ENCODE data around the gene ATP11C.

ATP11C gene

DNA sequence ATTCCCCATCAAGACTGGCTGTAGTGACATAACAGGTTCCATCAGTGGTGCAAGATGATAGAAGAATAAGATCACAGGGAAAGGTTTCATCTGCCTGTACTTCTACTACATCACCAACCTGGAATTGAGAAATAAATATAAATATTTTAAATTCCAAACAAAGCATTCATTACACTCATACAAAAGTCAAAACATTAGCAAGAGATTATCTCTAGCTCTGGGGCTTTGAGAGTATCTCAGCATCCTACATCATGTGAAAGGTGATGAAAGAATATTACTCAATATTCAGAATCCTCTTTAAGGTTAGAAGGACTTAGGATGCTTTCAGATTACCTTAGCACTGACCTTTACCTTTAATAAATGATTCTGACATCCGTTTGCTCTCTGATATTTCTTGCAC lies 128.4 kb downstream of the ATP11C start:
- no peak for DNase-seq (ENCODE audit: low read depth, low spot score)

DNA sequence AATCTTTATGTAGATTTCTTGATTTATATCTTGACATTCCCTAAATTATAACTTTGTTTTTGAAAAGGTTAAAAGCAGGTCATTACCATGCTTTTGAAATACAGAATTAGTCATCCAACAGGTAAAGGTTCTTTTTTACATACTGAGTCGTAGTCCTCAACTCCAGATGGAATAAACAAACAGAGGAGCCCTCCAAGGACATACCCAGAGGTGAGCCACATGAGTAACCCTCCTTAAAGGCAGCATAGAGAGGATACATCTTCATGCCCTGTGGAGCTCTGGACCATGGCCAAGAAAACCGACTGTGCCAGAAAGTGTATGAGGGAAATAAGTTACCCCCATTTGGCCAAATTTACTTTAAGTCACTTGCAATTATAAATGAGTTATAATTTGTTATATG lies 129.6 kb downstream of the ATP11C start:
- DNase-seq (ENCODE audit: low read depth, low spot score): no peak

DNA sequence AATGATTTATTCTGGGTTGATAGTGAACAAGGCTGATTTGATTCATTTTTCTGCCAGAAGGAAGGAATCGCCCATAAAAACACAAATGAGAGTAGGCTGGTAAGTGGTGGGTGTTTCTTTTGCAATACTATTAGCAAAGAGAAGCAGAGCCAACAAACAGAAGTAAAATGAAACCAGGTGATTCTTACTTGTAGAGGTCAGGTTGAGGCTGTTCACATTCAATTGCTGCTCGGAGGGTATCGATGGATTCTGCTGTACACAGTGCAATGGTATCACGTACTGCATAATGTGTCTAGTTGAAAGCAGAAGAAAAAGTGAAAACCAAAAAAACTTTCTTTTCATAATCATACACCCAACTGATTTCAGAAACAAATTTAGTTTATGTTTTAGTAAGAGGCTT lies 130.8 kb downstream of the ATP11C start:
- DNase-seq (ENCODE audit: low read depth, low spot score): no peak

DNA sequence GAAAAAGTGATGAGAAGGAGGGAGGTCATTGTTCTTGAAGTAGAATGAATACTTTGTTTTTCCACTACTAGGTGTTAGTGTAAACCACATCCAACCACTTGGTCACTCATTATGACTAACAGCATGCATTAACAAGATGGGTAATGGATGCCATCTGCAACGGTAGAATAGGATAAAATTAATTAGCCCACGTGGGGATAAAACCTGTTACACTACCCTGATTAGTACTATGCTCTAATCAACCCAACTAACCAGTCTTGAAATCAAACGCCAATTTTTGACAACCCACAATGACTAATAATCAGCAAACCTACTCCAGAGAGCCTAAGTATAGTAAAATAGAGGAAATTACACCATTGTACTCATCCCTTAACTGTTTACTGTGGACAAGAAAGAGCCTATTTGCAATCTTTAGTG lies 131.4 kb downstream of the ATP11C start:
- no peak for DNase-seq (ENCODE audit: low read depth, low spot score)

DNA sequence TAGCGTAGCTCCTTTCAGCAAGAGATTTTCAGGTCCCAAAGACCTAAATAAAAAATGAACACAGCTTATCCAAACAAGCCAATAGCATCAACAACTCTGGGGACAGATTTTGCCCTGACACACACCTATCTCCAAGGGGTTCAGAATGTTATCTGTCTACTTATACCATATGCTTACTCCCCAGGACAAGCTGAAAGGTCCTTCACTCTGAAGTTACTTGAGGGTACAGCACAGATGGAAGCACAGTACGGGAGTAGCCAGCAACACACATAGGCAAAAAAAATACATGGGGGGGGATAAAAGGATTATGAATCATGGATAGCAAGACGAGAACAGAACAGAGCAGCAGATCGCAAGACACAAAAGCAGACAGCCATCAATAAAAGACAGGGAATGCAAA lies 134.2 kb downstream of the ATP11C start:
- no peak for DNase-seq (ENCODE audit: low read depth, low spot score)

DNA sequence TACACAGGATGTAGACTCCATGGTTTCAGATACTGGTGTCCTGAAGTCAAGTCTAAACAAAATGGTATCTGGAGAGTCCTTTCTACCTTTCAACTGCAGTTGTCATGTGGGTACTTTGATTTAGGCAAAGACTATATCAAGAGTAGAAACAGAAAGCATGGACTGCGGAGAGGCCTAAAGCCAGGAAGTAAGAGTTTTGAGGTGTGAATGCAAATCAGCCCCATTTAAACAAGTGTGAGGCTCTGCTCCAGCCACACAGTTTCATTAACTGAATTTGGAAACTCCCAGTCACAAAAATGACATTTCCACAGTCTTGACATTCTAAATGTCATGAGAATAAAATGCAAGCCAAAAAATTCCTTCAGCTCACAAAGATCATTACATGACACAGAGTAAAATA lies 137.7 kb downstream of the ATP11C start:
- no peak for DNase-seq (ENCODE audit: low read depth, low spot score)

DNA sequence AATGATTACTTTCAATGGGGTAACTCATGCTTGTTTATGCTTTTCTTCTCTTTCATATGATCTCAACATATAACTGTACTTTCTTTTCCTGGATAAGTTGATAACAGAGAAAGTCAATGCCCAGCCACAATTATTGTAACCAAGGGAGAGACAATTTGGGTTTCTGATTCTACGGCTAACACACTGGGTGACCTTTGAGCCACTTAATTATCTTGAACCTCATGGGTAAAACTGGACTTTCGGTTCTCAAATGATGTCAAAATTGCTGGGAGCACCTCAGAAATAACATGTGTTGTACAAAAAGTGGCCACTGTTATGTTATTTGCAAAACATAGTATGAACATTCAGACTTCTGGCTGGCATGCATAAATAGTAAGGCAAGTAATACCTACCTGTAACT lies 145.3 kb downstream of the ATP11C start:
- no peak for DNase-seq (ENCODE audit: low read depth, low spot score)

DNA sequence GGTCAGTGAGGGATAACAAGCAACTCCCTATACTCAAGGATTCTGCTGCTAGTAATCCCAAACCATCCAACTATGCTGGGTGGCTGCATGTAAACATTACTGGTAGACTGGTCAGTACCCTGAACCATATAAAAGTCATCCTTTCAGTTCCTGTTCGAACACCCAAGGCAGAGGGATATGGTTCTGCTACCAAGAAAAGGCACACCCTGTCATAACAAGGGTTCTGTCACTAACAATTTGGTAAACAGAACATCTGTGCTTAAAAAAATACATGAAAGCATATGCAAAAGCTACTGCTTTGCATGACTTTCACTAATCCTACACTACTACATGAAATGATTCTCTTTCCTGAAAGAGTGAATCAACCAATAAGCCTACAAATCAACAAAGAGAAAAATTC lies 148.0 kb downstream of the ATP11C start:
- DNase-seq (ENCODE audit: low read depth, low spot score): no peak

DNA sequence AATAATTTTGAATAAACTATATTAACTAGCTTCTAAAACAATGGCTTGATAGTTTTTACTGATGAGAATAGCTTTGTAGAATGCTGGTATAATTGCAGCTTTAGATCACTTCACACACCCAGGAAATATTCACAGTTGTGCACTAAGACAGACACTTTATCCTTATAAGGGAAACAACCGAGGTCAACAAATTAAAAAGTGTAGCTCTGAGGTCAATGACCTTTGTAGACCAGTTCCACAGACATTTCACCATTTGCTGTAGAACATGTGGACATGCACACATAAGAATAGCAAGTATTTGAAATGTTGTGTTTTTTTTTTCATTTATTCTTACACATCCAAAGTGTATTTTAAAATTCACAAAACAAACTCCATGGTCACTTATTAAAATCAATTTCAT lies 148.9 kb downstream of the ATP11C start:
- DNase-seq (ENCODE audit: low read depth, low spot score): no peak

DNA sequence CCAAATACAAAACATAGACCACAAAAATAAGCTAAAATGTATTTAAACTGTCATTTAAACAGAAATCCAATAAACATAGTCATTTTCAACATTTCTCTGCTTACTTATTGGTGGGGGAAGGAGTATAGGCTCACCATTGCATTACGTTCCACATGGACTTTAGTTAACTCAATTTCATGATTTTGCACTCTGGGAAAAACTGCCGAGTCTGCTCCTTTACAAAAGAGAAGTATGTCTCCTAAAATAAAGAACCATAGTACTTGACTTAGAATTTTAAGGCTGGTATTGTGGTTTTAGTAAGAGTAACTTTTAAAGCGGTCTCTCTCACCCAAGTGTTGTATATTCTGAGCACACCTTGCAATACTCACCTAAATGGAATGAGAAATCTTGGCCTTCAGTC lies 149.8 kb downstream of the ATP11C start:
- no peak for DNase-seq (ENCODE audit: low read depth, low spot score)

DNA sequence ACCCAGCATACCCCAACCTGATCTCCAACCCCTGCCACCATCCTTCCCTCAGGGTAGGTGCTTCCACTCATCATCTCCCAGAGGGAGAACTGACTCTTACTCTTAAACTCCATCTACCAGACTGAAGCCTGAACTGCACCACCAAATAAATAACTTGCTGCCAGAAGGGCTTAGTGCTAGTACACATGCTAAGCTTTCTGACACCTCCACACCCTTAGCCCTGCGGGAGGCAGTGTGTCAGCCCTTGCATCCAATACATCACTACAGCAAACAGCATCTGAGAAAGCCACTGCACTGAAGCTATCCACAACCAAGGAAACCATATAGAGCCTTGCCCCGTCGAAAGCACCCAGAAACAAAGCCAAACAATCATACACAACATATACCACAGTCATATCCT lies 156.3 kb downstream of the ATP11C start:
- no peak for DNase-seq (ENCODE audit: low read depth, low spot score)

DNA sequence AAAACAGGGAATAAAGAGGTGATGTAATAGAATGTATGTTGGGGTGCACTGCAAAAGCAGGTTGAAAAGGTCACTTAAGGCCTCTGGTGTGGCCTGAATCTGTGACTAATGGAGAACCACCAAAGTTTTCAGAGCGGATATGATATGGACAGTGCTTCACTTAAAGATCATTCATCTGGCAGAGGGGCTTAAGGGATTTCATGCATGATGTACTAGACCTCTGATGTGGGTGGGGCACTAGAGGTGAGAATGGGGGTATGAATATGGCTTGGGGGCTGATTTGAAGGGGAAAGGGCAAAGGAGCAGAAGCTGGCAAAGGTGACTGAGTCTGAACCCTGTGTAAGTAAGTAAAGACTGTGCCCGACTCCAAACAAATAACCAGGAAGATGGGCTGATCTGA lies 162.5 kb downstream of the ATP11C start:
- DNase-seq (ENCODE audit: low read depth, low spot score): no peak

DNA sequence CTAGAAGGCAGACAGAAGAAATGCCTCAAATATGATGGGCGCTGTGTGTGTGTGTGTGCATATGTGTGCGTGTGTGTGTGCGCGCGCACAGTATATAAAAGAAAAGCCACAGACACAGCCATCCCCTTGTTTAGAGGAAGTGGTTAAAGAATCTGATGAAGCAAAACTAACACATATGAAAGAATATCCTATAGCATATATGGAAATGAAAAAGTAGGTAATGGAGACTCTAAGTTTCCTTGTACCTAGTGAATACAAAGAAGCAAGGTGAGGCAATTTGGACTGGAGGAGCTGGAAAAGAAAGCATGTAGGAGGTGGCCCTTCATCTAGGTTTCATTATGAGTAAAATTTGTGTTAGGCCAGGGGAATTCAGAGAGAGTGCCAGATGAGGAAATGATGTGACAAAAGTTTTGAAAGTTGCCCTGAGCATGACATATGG lies 166.3 kb downstream of the ATP11C start:
- no peak for DNase-seq (ENCODE audit: low read depth, low spot score)

DNA sequence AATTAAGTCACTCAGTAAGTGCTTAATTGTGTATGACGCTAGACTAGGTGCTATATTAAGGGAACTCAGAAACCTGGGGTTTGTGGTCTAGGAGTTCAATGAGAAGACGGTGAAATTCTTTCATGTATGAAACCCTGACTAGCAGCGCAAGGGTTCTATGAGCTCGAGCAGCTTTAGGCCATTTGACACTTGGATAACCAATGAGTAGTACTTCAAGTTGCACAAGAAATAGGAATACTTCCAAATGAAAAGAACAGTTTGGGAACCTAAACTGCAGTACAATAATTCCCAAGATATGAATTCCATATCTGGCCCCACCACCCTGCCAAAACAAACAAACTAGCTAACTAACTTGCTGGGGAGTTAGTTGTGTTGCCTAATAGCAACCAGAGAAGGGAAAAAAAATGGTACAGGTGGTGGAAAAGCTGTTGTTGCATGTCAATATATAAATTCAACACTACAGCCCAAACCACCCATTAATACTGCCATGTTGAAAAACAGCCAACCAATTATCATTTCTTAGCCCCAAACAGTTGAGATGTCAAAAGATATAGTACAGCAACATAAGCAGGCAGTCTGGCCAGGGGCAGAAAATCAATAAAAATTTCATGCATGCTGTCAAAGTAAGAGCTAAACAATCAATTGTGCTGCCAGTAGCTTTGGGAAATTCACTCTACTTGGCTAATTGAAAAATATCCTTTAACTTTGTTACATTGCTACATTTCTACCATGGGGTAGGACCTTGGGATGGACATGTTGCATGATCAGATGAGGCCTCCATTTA lies 170.3 kb downstream of the ATP11C start:
- DNase-seq (ENCODE audit: low read depth, low spot score): no peak

DNA sequence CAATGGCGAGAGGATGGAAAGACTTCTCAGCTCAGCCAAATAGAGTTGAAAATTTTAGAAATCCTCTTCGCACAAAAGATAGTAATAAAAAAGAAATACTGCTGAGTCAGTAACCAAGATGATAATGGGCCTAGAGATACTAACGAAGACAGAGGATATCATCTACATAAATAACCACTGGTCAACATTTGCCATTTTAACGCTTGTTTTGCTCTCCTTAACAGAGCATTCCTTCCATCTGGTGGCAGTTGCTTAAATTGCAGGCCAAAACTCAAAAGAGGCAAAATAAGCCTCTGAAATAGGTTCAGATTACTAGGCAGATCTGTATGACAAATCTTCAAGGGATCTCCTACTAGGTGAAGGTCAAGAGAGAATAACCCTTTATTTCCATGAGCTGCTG lies 173.2 kb downstream of the ATP11C start:
- DNase-seq (ENCODE audit: low read depth, low spot score): peak; percentile 38

DNA sequence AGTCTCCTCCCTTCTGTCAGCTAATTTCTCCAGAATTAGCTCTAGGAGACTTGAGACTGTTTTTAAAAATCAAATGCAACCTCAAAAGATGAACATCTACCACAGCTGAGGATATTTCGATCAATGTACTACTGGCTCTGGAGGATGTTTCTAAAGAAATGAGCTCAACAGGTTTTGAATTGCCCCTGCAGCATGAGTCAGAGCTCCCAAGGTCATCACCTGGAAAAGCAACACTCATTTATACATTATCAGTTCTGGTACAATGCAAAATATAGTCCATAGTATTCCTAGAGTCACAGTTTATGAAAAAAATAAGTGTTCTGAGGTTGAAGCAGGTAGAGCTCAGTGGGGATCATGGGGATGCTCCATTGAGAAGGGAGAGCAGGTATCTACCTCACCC lies 174.0 kb downstream of the ATP11C start:
- no peak for DNase-seq (ENCODE audit: low read depth, low spot score)

DNA sequence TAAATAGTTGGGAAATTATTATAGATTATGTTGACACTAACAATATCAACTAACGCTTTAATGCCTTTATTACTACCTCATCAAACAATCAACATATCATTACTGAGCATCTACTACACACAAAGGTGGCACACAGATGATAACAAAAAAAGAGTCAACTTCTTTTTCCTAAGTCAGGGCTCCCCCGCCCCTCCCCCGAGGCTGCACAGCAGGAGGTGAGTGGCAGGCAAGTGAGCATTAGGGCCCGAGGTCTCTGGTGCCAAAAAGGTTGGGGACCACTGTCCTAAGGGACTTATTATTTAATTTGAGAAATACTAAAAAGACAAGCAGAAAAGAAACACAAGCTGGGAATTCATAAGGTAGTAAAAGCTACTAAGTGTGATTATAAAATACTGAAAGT lies 174.6 kb downstream of the ATP11C start:
- DNase-seq (ENCODE audit: low read depth, low spot score): no peak

DNA sequence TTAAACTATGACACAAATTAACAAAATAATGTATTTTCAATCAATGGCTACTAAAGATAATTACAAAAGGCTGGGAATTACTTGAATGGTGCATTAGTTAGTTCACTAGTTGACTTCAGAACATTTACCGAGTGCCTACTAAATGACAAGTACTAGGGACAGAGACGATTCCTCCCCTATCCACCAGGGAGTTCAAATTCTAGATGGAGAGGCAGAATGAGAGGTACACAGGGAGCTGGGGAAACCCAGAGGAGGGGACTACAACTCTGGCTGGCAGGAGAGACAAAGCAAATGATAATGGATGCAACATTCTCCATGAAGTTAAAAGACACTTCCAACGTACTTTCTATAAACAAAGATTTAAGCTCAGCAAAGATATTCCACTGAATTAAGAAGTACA lies 181.8 kb downstream of the ATP11C start:
- no peak for DNase-seq (ENCODE audit: low read depth, low spot score)

DNA sequence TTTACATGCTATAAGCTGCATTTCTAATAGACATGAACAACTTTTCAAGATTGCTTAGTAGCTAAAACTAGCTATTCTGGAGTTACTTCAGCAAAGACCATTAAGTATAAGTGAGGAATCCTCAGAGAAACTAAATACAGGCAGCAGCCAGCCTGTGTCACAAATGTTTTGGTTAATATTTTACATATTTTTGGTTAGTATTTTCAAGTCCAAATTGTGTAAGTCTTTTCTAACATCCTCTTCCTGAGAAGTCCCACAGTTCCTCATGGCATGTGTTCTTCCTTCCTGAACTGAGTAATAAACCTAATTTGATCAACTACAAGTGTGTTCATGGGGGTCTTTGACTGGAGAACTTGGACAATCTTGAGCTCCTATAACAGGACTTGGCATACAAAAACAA lies 182.5 kb downstream of the ATP11C start:
- no peak for DNase-seq (ENCODE audit: low read depth, low spot score)

DNA sequence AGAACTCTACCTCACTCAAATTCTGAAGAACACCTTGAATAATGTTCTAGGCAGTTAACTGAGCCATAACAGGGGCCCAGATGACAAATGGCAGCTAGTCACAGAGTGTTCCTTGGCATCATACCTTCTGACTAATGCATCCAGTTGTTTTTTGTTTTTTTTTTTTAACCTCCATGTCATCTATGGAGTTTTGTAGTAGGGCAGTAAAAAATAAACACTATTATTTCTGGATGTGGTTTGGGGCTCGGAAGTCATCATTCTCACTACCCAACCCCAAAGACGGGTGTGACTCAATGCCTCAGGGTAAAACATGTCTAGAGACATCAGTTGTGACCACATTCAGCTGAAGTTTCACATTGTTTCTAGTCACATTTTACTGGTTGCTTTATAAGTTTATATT lies 193.7 kb downstream of the ATP11C start:
- DNase-seq (ENCODE audit: low read depth, low spot score): peak; percentile 52

DNA sequence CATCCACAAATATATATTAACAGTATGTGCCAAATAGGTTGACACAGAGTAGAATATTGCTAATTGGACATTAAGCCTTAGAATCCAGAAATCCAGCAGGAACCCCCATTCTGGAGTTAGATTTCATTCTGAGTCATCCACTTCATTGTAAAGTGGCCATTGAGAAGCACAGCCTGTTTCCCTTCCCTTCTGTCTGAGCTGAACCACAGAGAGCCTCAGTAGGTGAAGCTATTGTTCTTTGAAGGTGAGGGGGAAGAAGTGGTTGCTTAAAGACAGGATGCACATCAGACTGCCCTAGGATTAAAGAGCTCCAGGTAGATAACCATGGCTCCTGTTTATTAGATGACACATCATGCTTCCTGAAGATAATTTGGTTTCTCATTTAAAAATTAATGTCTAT lies 194.3 kb downstream of the ATP11C start:
- peak; percentile 41 for DNase-seq (ENCODE audit: low read depth, low spot score)

DNA sequence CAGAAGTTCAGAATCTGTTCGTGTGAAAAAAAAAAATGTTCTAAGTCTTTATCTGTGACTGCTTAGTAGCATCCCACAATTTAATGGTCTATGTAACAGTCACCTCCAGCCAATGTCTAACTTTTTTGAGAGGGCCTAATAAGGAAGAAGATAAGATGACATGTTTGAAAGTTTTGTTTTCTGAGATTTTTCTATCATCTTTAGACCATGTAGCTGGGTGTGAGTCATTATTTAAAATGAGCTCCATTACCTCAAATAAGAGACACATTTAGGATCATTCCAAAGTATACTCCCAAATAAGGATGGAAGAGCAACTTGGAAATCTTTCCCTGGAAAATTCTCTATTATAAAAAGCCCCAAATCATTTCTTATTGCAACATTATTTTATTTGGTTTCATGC lies 196.7 kb downstream of the ATP11C start:
- DNase-seq (ENCODE audit: low read depth, low spot score): no peak

DNA sequence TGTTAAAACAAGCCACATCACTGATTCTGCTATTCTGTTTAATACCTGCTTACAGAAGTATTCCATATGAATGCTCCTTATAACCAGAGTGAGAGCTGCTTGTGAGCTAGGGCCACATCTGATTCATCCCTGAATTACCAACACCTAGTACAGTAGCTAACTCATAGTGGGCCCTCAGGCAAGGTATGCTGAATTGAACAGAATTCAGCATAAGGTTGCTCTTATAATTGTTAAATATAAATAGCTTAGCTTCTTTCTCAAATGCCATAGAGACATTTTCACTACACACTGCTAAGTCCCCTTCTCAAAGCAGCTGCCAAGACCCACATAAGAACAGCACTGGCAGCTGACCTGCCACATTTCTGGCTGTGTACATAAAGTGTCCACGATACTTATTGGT lies 197.9 kb downstream of the ATP11C start:
- no peak for DNase-seq (ENCODE audit: low read depth, low spot score)

DNA sequence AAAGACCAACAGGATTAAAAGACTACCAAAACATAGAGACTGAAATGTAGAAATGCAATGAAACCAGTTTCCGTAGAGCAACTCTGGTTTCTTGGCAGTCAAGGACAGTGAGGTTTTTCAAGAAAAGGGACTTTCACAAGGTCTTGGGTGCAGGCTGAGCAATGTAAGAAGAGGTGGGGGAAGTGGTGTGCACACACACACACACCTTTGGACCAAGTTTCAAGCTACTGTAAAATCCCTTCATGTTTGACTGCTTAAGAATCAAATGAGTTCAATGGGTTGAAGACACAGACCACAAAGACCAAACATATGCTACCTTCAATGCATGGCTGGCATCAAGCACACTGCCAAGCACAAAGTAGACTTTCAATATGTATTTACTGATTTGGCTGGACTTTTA lies 207.1 kb downstream of the ATP11C start:
- DNase-seq (ENCODE audit: low read depth, low spot score): no peak

Measured in astrocyte of the hippocampus (primary cell).